ENCODE data around the gene VAC14. TPM values are rescaled to one million over a fixed set of nuclear protein-coding genes. Genes with fewer than 3 reads are reported as not detected.

The VAC14 gene
- polyA plus RNA-seq, 3 donors, result 20.7 to 49.4 (median 31.1) TPM

DNA sequence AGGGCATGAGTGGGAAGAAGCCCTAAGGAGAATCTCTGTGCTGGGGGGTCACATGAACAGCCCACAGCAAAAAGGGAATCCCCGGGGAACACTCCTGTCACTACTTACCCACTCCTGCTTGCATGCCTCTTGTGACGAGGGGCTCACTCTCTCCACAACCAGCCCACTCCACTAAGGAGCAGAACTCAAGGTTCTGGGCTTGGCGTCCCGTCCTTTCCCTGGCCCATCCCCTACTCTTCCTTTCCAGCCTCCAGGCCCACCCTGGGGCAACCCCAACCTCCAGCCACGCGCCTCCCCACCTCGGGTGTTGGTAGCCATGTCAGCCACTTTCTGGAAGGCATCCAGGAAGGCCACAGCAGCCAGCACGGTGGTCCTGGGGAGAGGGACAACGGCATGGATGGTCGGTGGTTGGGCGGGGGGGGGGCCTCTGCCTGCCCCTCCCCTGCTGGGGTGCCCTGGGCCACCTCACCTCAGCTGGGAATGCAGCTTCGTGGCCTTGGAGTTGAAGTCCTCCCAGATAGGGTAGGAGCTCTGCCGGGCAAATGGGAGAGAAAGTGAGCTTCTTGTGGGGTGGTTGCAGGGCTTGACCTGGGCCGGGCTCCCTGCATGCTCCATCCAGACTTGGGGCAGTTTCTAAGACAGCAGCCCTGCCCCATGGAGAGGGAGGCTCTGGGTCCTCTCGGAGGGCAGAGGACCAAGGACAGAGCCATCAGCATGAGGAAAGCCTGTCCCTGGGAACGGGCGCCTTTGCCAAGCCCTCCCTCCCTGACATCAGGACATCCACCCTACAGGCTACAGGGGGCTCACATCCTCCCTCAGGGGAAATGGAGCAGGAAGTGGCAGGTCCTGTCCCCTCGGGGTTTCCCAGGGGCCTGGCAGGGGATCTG lies 120.2 kb downstream of the VAC14 start:
- no peaks in the 10 kb centered on the region for H3K36me3 Mint-ChIP-seq
- Histone ChIP-seq H3K9ac (ENCODE audit: insufficient read depth, low read length, poor library complexity, severe bottlenecking) (no peak overlapping the region), H3K36me3 (replicated peaks in 1 of 2; ENCODE audit: control insufficient read depth in 1 of 2, insufficient read depth in 2 of 2, low read length in 2 of 2) (no peaks in the 10 kb centered on the region), H4K20me1 (ENCODE audit: insufficient read depth, low read length) (no peaks in the 10 kb centered on the region), H3K4me1 (ENCODE audit: control insufficient read depth in 1 of 2, insufficient read depth in 2 of 2, low read length in 2 of 2) (peaks cover 4 to 6% of the 10 kb centered on the region in 2 donors), H3K27me3 (ENCODE audit: control insufficient read depth in 2 of 2, insufficient read depth in 2 of 2, low read length in 2 of 2) (peaks cover 4 to 11% of the 10 kb centered on the region in 2 donors), H3K4me2 (replicated peaks; ENCODE audit: extremely low read depth, low read length, poor library complexity, severe bottlenecking) (no peak overlapping the region), H3K4me3 (replicated peaks in 1 of 3; ENCODE audit: low read depth in 2 of 3, low read length in 3 of 3) (no peak overlapping the region), H3K27ac (ENCODE audit: low read depth in 1 of 2, low read length in 2 of 2) (no peak overlapping the region), H2AFZ (ENCODE audit: insufficient read depth, low read depth, low read length, poor library complexity, severe bottlenecking) (no peak overlapping the region), H3K9me3 (replicated peaks in 1 of 2; ENCODE audit: control insufficient read depth in 1 of 2, insufficient read depth in 1 of 2, low read length in 2 of 2) (no peaks in the 10 kb centered on the region), H3K79me2 (ENCODE audit: insufficient read depth, low read length) (no peaks in the 10 kb centered on the region)
- H3K4me1 Mint-ChIP-seq, result peaks cover 4% of the 10 kb centered on the region
- TF ChIP-seq, protein P1, sequence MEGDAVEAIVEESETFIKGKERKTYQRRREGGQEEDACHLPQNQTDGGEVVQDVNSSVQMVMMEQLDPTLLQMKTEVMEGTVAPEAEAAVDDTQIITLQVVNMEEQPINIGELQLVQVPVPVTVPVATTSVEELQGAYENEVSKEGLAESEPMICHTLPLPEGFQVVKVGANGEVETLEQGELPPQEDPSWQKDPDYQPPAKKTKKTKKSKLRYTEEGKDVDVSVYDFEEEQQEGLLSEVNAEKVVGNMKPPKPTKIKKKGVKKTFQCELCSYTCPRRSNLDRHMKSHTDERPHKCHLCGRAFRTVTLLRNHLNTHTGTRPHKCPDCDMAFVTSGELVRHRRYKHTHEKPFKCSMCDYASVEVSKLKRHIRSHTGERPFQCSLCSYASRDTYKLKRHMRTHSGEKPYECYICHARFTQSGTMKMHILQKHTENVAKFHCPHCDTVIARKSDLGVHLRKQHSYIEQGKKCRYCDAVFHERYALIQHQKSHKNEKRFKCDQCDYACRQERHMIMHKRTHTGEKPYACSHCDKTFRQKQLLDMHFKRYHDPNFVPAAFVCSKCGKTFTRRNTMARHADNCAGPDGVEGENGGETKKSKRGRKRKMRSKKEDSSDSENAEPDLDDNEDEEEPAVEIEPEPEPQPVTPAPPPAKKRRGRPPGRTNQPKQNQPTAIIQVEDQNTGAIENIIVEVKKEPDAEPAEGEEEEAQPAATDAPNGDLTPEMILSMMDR (IDR thresholded peaks at IDR 0.05), result no peak
- peaks cover 0 to 3% (median 0%) of the 10 kb centered on the region in 7 donors for H3K9me3 Mint-ChIP-seq
- H3K27ac Mint-ChIP-seq, result no peak overlapping the region
- intact Hi-C loops (cut with micrococcal nuclease), result no loop called here
- 92% methylated on average over 14 of the region's 18 CpGs for WGBS (ENCODE audit: insufficient coverage)
- H3K27me3 Mint-ChIP-seq (ENCODE audit: low read depth in 3 of 3), result peaks cover 9 to 23% (median 13%) of the 10 kb centered on the region in 3 donors
- no peak for DNase-seq
- no peak overlapping the region for H3K4me3 Mint-ChIP-seq

DNA sequence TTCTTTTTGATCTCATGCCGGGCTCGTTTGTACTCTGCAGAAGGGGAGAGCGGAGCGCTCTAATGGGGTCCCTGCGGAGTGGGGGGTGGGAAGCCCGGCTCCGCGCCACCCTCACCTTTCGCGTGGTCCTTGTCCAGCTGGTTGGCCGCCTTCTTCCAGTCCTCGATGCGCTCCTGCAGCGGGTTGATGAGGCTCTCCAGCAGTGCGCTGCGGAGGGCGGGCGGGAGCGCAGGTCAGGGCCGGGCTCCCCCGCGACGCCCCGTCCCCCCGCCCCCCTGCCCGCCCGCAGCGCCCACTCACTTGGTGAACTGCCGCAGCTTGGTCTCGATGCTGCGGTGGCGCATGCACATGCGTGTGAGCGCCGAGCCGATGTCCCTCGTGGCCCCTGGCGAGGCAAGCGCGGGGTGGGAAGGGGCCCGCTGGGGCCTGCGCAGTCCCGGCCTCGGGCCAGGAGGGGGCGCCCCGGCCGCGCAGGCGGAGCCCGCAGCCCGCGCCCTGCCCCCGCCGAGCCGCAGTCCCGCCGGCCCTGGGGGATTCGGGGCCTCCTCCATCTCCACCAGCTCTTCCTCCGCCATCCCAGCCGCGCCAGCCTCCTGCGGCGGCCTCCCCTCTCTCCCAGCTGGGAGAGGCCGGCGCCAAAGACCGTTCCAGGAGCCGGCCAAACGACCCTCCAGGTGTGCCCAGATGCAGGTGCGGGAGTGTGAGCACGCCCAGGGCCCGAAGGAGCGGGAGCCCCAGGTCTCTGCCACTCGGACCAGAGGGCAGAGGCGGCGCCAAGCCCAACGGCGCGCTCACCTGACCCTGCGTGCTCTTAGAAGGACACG lies 121.1 kb downstream of the VAC14 start:
- H3K27ac Mint-ChIP-seq, result no peak overlapping the region
- H3K4me1 Mint-ChIP-seq, result peaks cover 2% of the 10 kb centered on the region
- intact Hi-C loops (cut with micrococcal nuclease), result no loop called here
- Histone ChIP-seq H3K79me2 (ENCODE audit: insufficient read depth, low read length) (no peaks in the 10 kb centered on the region), H3K9me3 (replicated peaks in 1 of 2; ENCODE audit: control insufficient read depth in 1 of 2, insufficient read depth in 1 of 2, low read length in 2 of 2) (no peaks in the 10 kb centered on the region), H3K4me2 (replicated peaks; ENCODE audit: extremely low read depth, low read length, poor library complexity, severe bottlenecking) (no peak overlapping the region), H3K27ac (ENCODE audit: low read depth in 1 of 2, low read length in 2 of 2) (no peak overlapping the region), H4K20me1 (ENCODE audit: insufficient read depth, low read length) (no peaks in the 10 kb centered on the region), H3K36me3 (replicated peaks in 1 of 2; ENCODE audit: control insufficient read depth in 1 of 2, insufficient read depth in 2 of 2, low read length in 2 of 2) (no peaks in the 10 kb centered on the region), H3K27me3 (ENCODE audit: control insufficient read depth in 2 of 2, insufficient read depth in 2 of 2, low read length in 2 of 2) (peaks cover 3 to 6% of the 10 kb centered on the region in 2 donors), H3K4me3 (replicated peaks in 1 of 3; ENCODE audit: low read depth in 2 of 3, low read length in 3 of 3) (no peak overlapping the region), H2AFZ (ENCODE audit: insufficient read depth, low read depth, low read length, poor library complexity, severe bottlenecking) (no peak overlapping the region), H3K4me1 (ENCODE audit: control insufficient read depth in 1 of 2, insufficient read depth in 2 of 2, low read length in 2 of 2) (no peaks in the 10 kb centered on the region), H3K9ac (ENCODE audit: insufficient read depth, low read length, poor library complexity, severe bottlenecking) (no peak overlapping the region)
- 86% methylated on average over 61 of the region's 80 CpGs for WGBS (ENCODE audit: insufficient coverage)
- no peak overlapping the region for H3K4me3 Mint-ChIP-seq
- peaks cover 4 to 17% (median 8%) of the 10 kb centered on the region in 3 donors for H3K27me3 Mint-ChIP-seq (ENCODE audit: low read depth in 3 of 3)
- H3K9me3 Mint-ChIP-seq, result peaks cover 0 to 3% (median 0%) of the 10 kb centered on the region in 7 donors
- DNase-seq, result no peak
- no peaks in the 10 kb centered on the region for H3K36me3 Mint-ChIP-seq
- TF ChIP-seq, protein P1 (IDR thresholded peaks at IDR 0.05), result peak; percentile 15
